OCI-LY7 (cell line): ENCODE results near the gene TSPAN5. TPM values are rescaled to one million over a fixed set of nuclear protein-coding genes. Genes with fewer than 3 reads are reported as not detected.

Source experiments
- BruUV-seq: library from RNA; stranded (reverse); fragments of 400-500 nt; replicated peaks from 2 replicates; lab custom pipeline; 2021; lab: Mats Ljungman, UMichigan
- CTCF ChIA-PET: fragments of 300-600 bp; sonication (Branson Sonifier 250); formaldehyde crosslinking; loops from one replicate; lab custom pipeline; 2022; ENCODE audit warnings: antibody characterized with exemption; ENCODE audit not compliant: unreplicated experiment; lab: Charles Lee
- POLR2A ChIA-PET: fragments of 300-600 bp; sonication (Branson Sonifier 250); formaldehyde crosslinking; loops from one replicate; lab custom pipeline; 2022; ENCODE audit warnings: antibody characterized with exemption; lab: Charles Lee
- DNase-seq: peaks from one replicate; pipeline ENCODE4 v3.0.0-alpha.2; 2015; ENCODE audit warnings: low spot score
- H2AFZ ChIP-seq: fragments of 200-600 bp; sonication (generic), shearing (Covaris generic); 2 replicates; pipeline ENCODE4 v1.6.1; 2014; ENCODE audit warnings: mild to moderate bottlenecking, antibody characterized with exemption, low read length, moderate library complexity
- H3K27ac ChIP-seq: fragments of 200-600 bp; sonication (generic); 2 replicates; pipeline ENCODE4 v1.5.1; 2014; ENCODE audit warnings: mixed run types, low read depth, mild to moderate bottlenecking, moderate library complexity, low read length, inconsistent platforms; ENCODE audit not compliant: poor library complexity, severe bottlenecking
- H3K36me3 ChIP-seq: fragments of 200-600 bp; sonication (generic); 2 replicates; pipeline ENCODE4 v1.6.1; 2014; ENCODE audit warnings: mild to moderate bottlenecking, antibody characterized with exemption, low read length, moderate library complexity, mixed read lengths; ENCODE audit not compliant: insufficient read depth
- H3K4me1 ChIP-seq: fragments of 200-600 bp; sonication (generic); 2 replicates; pipeline ENCODE4 v1.5.1; 2014; ENCODE audit warnings: mild to moderate bottlenecking, low read length; ENCODE audit not compliant: insufficient read depth, poor library complexity, severe bottlenecking
- H3K4me2 ChIP-seq: fragments of 200-600 bp; sonication (generic); 2 replicates; pipeline ENCODE4 v1.6.1; 2014; ENCODE audit warnings: mild to moderate bottlenecking, low read length
- H3K4me3 ChIP-seq: fragments of 200-600 bp; sonication (generic); 2 replicates; pipeline ENCODE4 v1.5.1; 2014; ENCODE audit warnings: mild to moderate bottlenecking, low read depth, low read length; ENCODE audit not compliant: poor library complexity, severe bottlenecking
- H3K79me2 ChIP-seq: fragments of 200-600 bp; sonication (generic); 2 replicates; pipeline ENCODE4 v1.6.1; 2016; ENCODE audit warnings: low read depth, mild to moderate bottlenecking, low read length, moderate library complexity, mixed read lengths; ENCODE audit not compliant: insufficient read depth
- H3K9me2 ChIP-seq: fragments of 200-600 bp; sonication (generic); 2 replicates; pipeline ENCODE4 v1.6.1; 2016; ENCODE audit warnings: mild to moderate bottlenecking, low read length, mixed read lengths; ENCODE audit not compliant: insufficient read depth
- H3K9me3 ChIP-seq: fragments of 200-600 bp; sonication (generic); 2 replicates; pipeline ENCODE4 v1.6.1; 2014; ENCODE audit warnings: mild to moderate bottlenecking, mixed run types, low read length, mixed read lengths
- H4K20me1 ChIP-seq: fragments of 200-600 bp; sonication (generic); 2 replicates; pipeline ENCODE4 v1.6.1; 2014; ENCODE audit warnings: mild to moderate bottlenecking, antibody characterized with exemption, low read length, moderate library complexity, mixed read lengths; ENCODE audit not compliant: insufficient read depth
- CTCF ChIP-seq: fragments of 200-600 bp; sonication (generic); conservative IDR thresholded peaks from 2 replicates; pipeline ENCODE4 v1.5.1; 2014; ENCODE audit warnings: mild to moderate bottlenecking, antibody characterized with exemption, low read length, moderate library complexity, mixed read lengths
- EZH2phosphoT487 ChIP-seq: fragments of 200-600 bp; sonication (generic); IDR thresholded peaks from 2 replicates; pipeline ENCODE4 v1.6.1; 2018; ENCODE audit warnings: low read depth, borderline replicate concordance, mild to moderate bottlenecking, mixed run types, antibody characterized with exemption, low read length, moderate library complexity, mixed read lengths
- intact Hi-C: fragments of 100-400 bp; cut with micrococcal nuclease; formaldehyde crosslinking; loops from one replicate; pipeline ENCODE4 v1.10.0; 2022; ENCODE audit not compliant: unreplicated experiment
- total RNA-seq, 2 experiments: library from RNA; depleted of rRNA in 1 of 2; stranded (reverse); fragments of >200 nt in 1 of 2; shearing (Covaris generic) in 1 of 2; gene quantifications; 2 replicates each; pipeline ENCODE4 v1.2.3, GENCODE V29; 2014 to 2022

TSPAN5 gene
- total RNA-seq, 2 experiments from 2014 or later, result not detected

GRCh38 chr4:98452091-98452490 is 206.3 kb downstream of the TSPAN5 start:
- Histone ChIP-seq H3K4me1 (peaks cover 16% of the 10 kb centered on the region), H2AFZ (no peak overlapping the region), H3K9me2 (no peaks in the 10 kb centered on the region), H3K36me3 (no peaks in the 10 kb centered on the region), H3K79me2 (no peaks in the 10 kb centered on the region), H3K9me3 (no peaks in the 10 kb centered on the region), H3K27ac (no peak overlapping the region), H4K20me1 (no peaks in the 10 kb centered on the region), H3K4me3 (no peak overlapping the region), H3K4me2 (no peak overlapping the region)
- ChIA-PET CTCF (no interaction called here), POLR2A (interaction anchor here (0.6 to 0.7 kb wide), 2 partner anchors 398 to 478 kb away, joined by 4 to 6 read pairs; no protein-coding TSS in a partner anchor)
- no peak for TF ChIP-seq CTCF
- no peak for TF ChIP-seq EZH2phosphoT487
- no peak for DNase-seq
- intact Hi-C loops, result no loop called here
- BruUV-seq, result no TSS peak

- peak; percentile 43 for DNase-seq
- CTCF ChIA-PET, result no interaction called here
- no peak overlapping the region for H3K4me2 ChIP-seq
These were observed 209.5 kb downstream of the TSPAN5 start for GRCh38 chr4:98448908-98449307.

More at GRCh38 chr4:98448908-98449307, 209.5 kb downstream of the TSPAN5 start:
- peaks cover 2% of the 10 kb centered on the region; the same call in 1 of the 2 replicates for H3K36me3 ChIP-seq
- H4K20me1 ChIP-seq, result no peaks in the 10 kb centered on the region
- intact Hi-C loops, result loop anchor here (5.0 kb wide), 2 partner anchors 307 to 1498 kb away; partner anchors contain the start of genes DNAJB14 and STPG2
- no peaks in the 10 kb centered on the region for H3K79me2 ChIP-seq
- TF ChIP-seq EZH2phosphoT487 (no peak), CTCF (no peak)
- no peaks in the 10 kb centered on the region for H3K9me3 ChIP-seq
- no peaks in the 10 kb centered on the region for H3K9me2 ChIP-seq
- BruUV-seq, result no TSS peak
- H3K4me3 ChIP-seq, result no peak overlapping the region
- peaks cover 29% of the 10 kb centered on the region for H3K4me1 ChIP-seq
- no peak overlapping the region for H2AFZ ChIP-seq
- POLR2A ChIA-PET, result interaction anchor here (1.0 kb wide), 1 partner anchor 45 kb away, joined by 3 read pairs; no protein-coding TSS in a partner anchor
- H3K27ac ChIP-seq, result no peak overlapping the region
